ENCODE measurements around the gene GBP3. TPM values are rescaled to one million over a fixed set of nuclear protein-coding genes. Genes with fewer than 3 reads are reported as not detected.
"Not testable (repeated sequence)": the region's sequence is repeated elsewhere in the genome, so short reads cannot be mapped to it uniquely, and the experiment has no call there.

Gene GBP3
- total RNA-seq = 55.4 TPM
- polyA plus RNA-seq = 10.2 TPM

GRCh38 chr1:89022167-89022959 is at the start of gene GBP3:
TSS of gene GBP3 (minus strand) at chr1:89022866. CDS start at chr1:89020721, 2,145 bp downstream.
- Histone ChIP-seq H3K27ac (ENCODE audit: low read depth) (peak within 1 kb of the TSS; percentile 90), H3K4me1 (ENCODE audit: insufficient read depth) (peaks cover 6% of the 10 kb centered on the region), H3K4me3 (ENCODE audit: low read depth, low read length) (peak within 1 kb of the TSS; percentile 79), H3K36me3 (ENCODE audit: insufficient read depth) (no peaks in the 10 kb centered on the region)
- 26% methylated on average over 5 of the region's 5 CpGs for WGBS
- DNase-seq (ENCODE audit: extremely low spot score) = peak; percentile 29

GRCh38 chr1:89070509-89070908 is 47.8 kb upstream of the GBP3 start:
- DNase-seq (ENCODE audit: extremely low spot score) = no peak
- no peak overlapping the region for H3K27ac ChIP-seq (ENCODE audit: low read depth)
- no peaks in the 10 kb centered on the region for H3K4me1 ChIP-seq (ENCODE audit: insufficient read depth)
- peak overlapping the region; percentile 17 for H3K4me3 ChIP-seq (ENCODE audit: low read depth, low read length)
- H3K36me3 ChIP-seq (ENCODE audit: insufficient read depth) = no peaks in the 10 kb centered on the region
- WGBS = 71% methylated on average over 1 of the region's 1 CpG

- no peaks in the 10 kb centered on the region for H3K36me3 ChIP-seq (ENCODE audit: insufficient read depth)
- 57% methylated on average over 2 of the region's 2 CpGs for WGBS
- no peak for DNase-seq (ENCODE audit: extremely low spot score)
- H3K4me1 ChIP-seq (ENCODE audit: insufficient read depth) = no peaks in the 10 kb centered on the region
- H3K4me3 ChIP-seq (ENCODE audit: low read depth, low read length) = peak overlapping the region; percentile 17
- peak overlapping the region; percentile 23 for H3K27ac ChIP-seq (ENCODE audit: low read depth)
Observed at GRCh38 chr1:89069951-89070350, 47.3 kb upstream of the GBP3 start.

- Histone ChIP-seq H3K36me3 (ENCODE audit: insufficient read depth) (no peaks in the 10 kb centered on the region), H3K4me1 (ENCODE audit: insufficient read depth) (no peaks in the 10 kb centered on the region), H3K4me3 (ENCODE audit: low read depth, low read length) (no peak overlapping the region), H3K27ac (ENCODE audit: low read depth) (no peak overlapping the region)
- DNase-seq (ENCODE audit: extremely low spot score) = no peak
Observed at GRCh38 chr1:89068291-89068690, 45.6 kb upstream of the GBP3 start.

- H3K4me1 ChIP-seq (ENCODE audit: insufficient read depth) = no peaks in the 10 kb centered on the region
- peak; percentile 57 for DNase-seq (ENCODE audit: extremely low spot score)
- whole genome bisulfite sequencing = 13% methylated on average over 4 of the region's 4 CpGs
Observed at GRCh38 chr1:89065079-89065868, 42.6 kb upstream of the GBP3 start, which contains the start of gene GBP1. TSS of gene GBP1 (minus strand) at chr1:89065208. CDS start at chr1:89063234, 1,974 bp downstream.

GRCh38 chr1:89064632-89065031 is 42.0 kb upstream of the GBP3 start:
- peak overlapping the region; percentile 71 for H3K27ac ChIP-seq (ENCODE audit: low read depth)
- H3K36me3 ChIP-seq (ENCODE audit: insufficient read depth) = no peaks in the 10 kb centered on the region
- WGBS = 4% methylated on average over 4 of the region's 4 CpGs
- no peaks in the 10 kb centered on the region for H3K4me1 ChIP-seq (ENCODE audit: insufficient read depth)
- DNase-seq (ENCODE audit: extremely low spot score) = no peak
- H3K4me3 ChIP-seq (ENCODE audit: low read depth, low read length) = peak overlapping the region; percentile 60

More at GRCh38 chr1:89065079-89065868, 42.6 kb upstream of the GBP3 start, which contains the start of gene GBP1:
- no peaks in the 10 kb centered on the region for H3K36me3 ChIP-seq (ENCODE audit: insufficient read depth)
- peak within 1 kb of the TSS; percentile 85 for H3K27ac ChIP-seq (ENCODE audit: low read depth)
- H3K4me3 ChIP-seq (ENCODE audit: low read depth, low read length) = peak within 1 kb of the TSS; percentile 60

- Histone ChIP-seq H3K36me3 (ENCODE audit: insufficient read depth) (no peaks in the 10 kb centered on the region), H3K4me3 (ENCODE audit: low read depth, low read length) (no peak overlapping the region), H3K4me1 (ENCODE audit: insufficient read depth) (no peaks in the 10 kb centered on the region), H3K27ac (ENCODE audit: low read depth) (no peak overlapping the region)
- 80% methylated on average over 3 of the region's 3 CpGs for WGBS
- DNase-seq (ENCODE audit: extremely low spot score) = no peak
Observed at GRCh38 chr1:89063094-89063493, 40.4 kb upstream of the GBP3 start.

GRCh38 chr1:89060091-89060490 is 37.4 kb upstream of the GBP3 start:
- H3K4me1 ChIP-seq (ENCODE audit: insufficient read depth) = no peaks in the 10 kb centered on the region
- H3K36me3 ChIP-seq (ENCODE audit: insufficient read depth) = peaks cover 3% of the 10 kb centered on the region
- H3K4me3 ChIP-seq (ENCODE audit: low read depth, low read length) = no peak overlapping the region
- DNase-seq (ENCODE audit: extremely low spot score) = no peak
- WGBS = 76% methylated on average over 5 of the region's 5 CpGs
- H3K27ac ChIP-seq (ENCODE audit: low read depth) = no peak overlapping the region

- Histone ChIP-seq H3K27ac (ENCODE audit: low read depth) (no peak overlapping the region), H3K4me3 (ENCODE audit: low read depth, low read length) (no peak overlapping the region), H3K4me1 (ENCODE audit: insufficient read depth) (no peaks in the 10 kb centered on the region), H3K36me3 (ENCODE audit: insufficient read depth) (no peaks in the 10 kb centered on the region)
- no peak for DNase-seq (ENCODE audit: extremely low spot score)
- WGBS = 71% methylated on average over 1 of the region's 1 CpG
Observed at GRCh38 chr1:89051955-89052312, 29.3 kb upstream of the GBP3 start.

GRCh38 chr1:89051300-89051954 is 28.8 kb upstream of the GBP3 start:
- WGBS = 92% methylated on average over 9 of the region's 9 CpGs
- no peaks in the 10 kb centered on the region for H3K36me3 ChIP-seq (ENCODE audit: insufficient read depth)
- no peaks in the 10 kb centered on the region for H3K4me1 ChIP-seq (ENCODE audit: insufficient read depth)
- H3K27ac ChIP-seq (ENCODE audit: low read depth) = no peak overlapping the region
- H3K4me3 ChIP-seq (ENCODE audit: low read depth, low read length) = no peak overlapping the region
- no peak for DNase-seq (ENCODE audit: extremely low spot score)

- DNase-seq (ENCODE audit: extremely low spot score) = no peak
- no peaks in the 10 kb centered on the region for H3K36me3 ChIP-seq (ENCODE audit: insufficient read depth)
- WGBS = 97% methylated on average over 11 of the region's 11 CpGs
- H3K4me1 ChIP-seq (ENCODE audit: insufficient read depth) = no peaks in the 10 kb centered on the region
- H3K4me3 ChIP-seq (ENCODE audit: low read depth, low read length) = no peak overlapping the region
- no peak overlapping the region for H3K27ac ChIP-seq (ENCODE audit: low read depth)
Observed at GRCh38 chr1:89050649-89051033, 28.0 kb upstream of the GBP3 start.

- H3K27ac ChIP-seq (ENCODE audit: low read depth); H3K4me1 ChIP-seq (ENCODE audit: insufficient read depth); H3K36me3 ChIP-seq (ENCODE audit: insufficient read depth); DNase-seq (ENCODE audit: extremely low spot score); H3K4me3 ChIP-seq (ENCODE audit: low read depth, low read length): not testable (repeated sequence)
- WGBS = 70% methylated on average over 9 of the region's 9 CpGs
Observed at GRCh38 chr1:89049901-89050648, 27.4 kb upstream of the GBP3 start.

- not testable (repeated sequence) for H3K4me3 ChIP-seq (ENCODE audit: low read depth, low read length); DNase-seq (ENCODE audit: extremely low spot score); H3K4me1 ChIP-seq (ENCODE audit: insufficient read depth); H3K36me3 ChIP-seq (ENCODE audit: insufficient read depth); H3K27ac ChIP-seq (ENCODE audit: low read depth)
- WGBS = 74% methylated on average over 2 of the region's 4 CpGs
Observed at GRCh38 chr1:89049187-89049586, 26.5 kb upstream of the GBP3 start.
